Bone marrow (tissue), 2 donors: ENCODE measurements around the gene DPH2.

Experiments used
- DNase-seq, 2 donors: peaks; one replicate each; lab custom pipeline; 2025; lab: John Stamatoyannopoulos, UW

DPH2 gene

GRCh38 chr1:43968348-43968948, 1.4 kb upstream of the DPH2 start:
- no peak for DNase-seq

- DNase-seq, result no peak
These were observed 429 bp upstream of the DPH2 start for GRCh38 chr1:43969416-43969745.

- DNase-seq, result no peak
These were observed 692 bp downstream of the DPH2 start for GRCh38 chr1:43970502-43970901.

- no peak for DNase-seq
These were observed 1.1 kb downstream of the DPH2 start for GRCh38 chr1:43970911-43971310.

GRCh38 chr1:43971336-43971980, 1.6 kb downstream of the DPH2 start:
- no peak for DNase-seq

- no peak for DNase-seq
These were observed 4.2 kb downstream of the DPH2 start for GRCh38 chr1:43973981-43974442.

GRCh38 chr1:43974443-43975248, 4.8 kb downstream of the DPH2 start, which contains the start of gene ATP6V0B:
ATP6V0B (plus strand) TSS chr1:43974960; CDS start chr1:43975041, 81 bp downstream.
- DNase-seq, result peak; percentile 86 to 91

GRCh38 chr1:43975249-43975961, 5.6 kb downstream of the DPH2 start:
- DNase-seq, result peak; percentile 47 to 71

GRCh38 chr1:43976045-43976444, 6.2 kb downstream of the DPH2 start:
- DNase-seq, result no peak

- no peak for DNase-seq
These were observed 7.1 kb downstream of the DPH2 start for GRCh38 chr1:43976890-43977289.

- DNase-seq, result no peak
These were observed 7.8 kb downstream of the DPH2 start for GRCh38 chr1:43977376-43978263.

- no peak for DNase-seq
These were observed 8.4 kb downstream of the DPH2 start for GRCh38 chr1:43978264-43978550.

GRCh38 chr1:43978551-43979260, 8.9 kb downstream of the DPH2 start, which contains the start of gene B4GALT2:
B4GALT2 (plus strand) TSS chr1:43979210; CDS start chr1:43981161, 1,951 bp downstream.
- DNase-seq, result no peak

GRCh38 chr1:43979261-43979527, 9.4 kb downstream of the DPH2 start:
- no peak for DNase-seq

GRCh38 chr1:43979528-43980254, 9.9 kb downstream of the DPH2 start:
- DNase-seq, result no peak

- no peak for DNase-seq
These were observed 10.7 kb downstream of the DPH2 start for GRCh38 chr1:43980255-43981134.

- no peak for DNase-seq
These were observed 11.3 kb downstream of the DPH2 start for GRCh38 chr1:43981135-43981491.

- DNase-seq, result no peak
These were observed 11.8 kb downstream of the DPH2 start for GRCh38 chr1:43981636-43982035.

- no peak for DNase-seq
These were observed 12.4 kb downstream of the DPH2 start for GRCh38 chr1:43982241-43982640.

- no peak for DNase-seq
These were observed 13.0 kb downstream of the DPH2 start for GRCh38 chr1:43982808-43983207.
